ENCODE measurements around the gene NCAM1.
"Not testable (repeated sequence)": the region's sequence is repeated elsewhere in the genome, so short reads cannot be mapped to it uniquely, and the experiment has no call there.

NCAM1 gene

GRCh38 chr11:112961146-112961668, at the start of gene NCAM1:
NCAM1 (plus strand) TSS chr11:112961420.
- DNase-seq: peak in 1 of 2 donors; percentile 31

GRCh38 chr11:112922606-112923005, 38.6 kb upstream of the NCAM1 start:
- no peak for DNase-seq

GRCh38 chr11:112924836-112925235, 36.4 kb upstream of the NCAM1 start:
- not testable (repeated sequence) for DNase-seq

- no peak for DNase-seq
Measured at GRCh38 chr11:112925516-112926310, 35.5 kb upstream of the NCAM1 start.

DNA sequence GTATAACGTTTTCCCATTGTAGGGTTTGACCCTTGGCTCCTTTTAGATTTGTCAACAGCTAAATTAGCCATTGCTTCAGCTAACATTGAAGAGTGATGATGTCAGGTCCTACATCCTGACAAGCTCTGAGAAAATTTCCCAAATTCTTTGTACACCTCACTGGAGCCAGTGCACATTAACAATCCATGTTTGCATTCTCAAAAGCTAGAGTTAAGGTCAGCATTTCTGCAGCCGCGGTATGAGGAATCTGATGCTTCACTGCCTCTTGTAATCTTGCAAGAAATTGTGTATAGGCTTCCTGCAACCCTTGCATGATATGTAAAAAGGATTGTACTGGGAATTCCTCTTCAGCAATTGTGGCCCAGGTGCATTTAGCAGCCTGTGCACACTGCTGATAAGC, 33.1 kb upstream of the NCAM1 start:
- no peak for DNase-seq

GRCh38 chr11:112929432-112929831, 31.8 kb upstream of the NCAM1 start:
- no peak for DNase-seq

- DNase-seq: no peak
Measured at GRCh38 chr11:112931703-112932102, 29.5 kb upstream of the NCAM1 start.

DNA sequence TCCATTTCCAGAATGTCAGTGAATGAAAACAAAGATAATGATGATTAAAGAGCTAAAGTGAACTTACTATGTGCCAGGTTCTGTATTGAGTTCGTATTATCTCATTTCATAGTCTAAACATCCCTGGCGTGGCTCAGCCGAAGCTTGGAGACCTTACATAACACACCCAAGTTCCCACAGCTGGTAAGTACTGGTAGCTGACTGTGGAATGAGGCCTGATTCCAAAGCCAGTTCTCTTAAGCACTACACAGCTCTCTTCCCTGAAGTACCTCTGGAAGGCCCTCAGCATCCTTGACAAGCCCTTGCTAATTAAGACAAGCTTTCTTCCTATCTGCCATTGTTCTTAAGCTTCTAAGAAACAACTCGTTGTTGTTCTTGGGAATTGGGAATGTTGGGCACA, 28.6 kb upstream of the NCAM1 start:
- DNase-seq: no peak

DNA sequence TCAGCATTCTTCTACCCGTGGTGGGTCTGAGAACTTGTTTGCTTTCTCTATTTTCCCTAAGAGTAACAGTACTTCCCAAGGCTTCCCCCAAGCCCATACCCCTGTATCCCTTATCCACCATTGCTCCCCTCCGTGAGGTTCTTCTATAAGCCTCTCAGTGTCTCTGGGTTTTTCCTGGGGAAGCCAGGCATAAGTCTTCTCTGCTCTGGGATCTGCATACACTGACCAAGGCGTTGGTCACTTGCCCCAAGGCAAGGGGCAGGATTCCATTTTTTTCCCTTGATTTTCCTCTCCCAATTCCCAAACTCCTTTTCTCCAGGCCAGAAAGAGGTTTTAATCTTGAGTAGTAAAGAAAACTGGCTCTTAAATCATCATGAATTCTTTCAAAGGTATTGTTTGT, 27.2 kb upstream of the NCAM1 start:
- no peak for DNase-seq

GRCh38 chr11:112941104-112941503, 20.1 kb upstream of the NCAM1 start:
- DNase-seq: no peak

- no peak for DNase-seq
Measured at GRCh38 chr11:112942966-112943643, 18.1 kb upstream of the NCAM1 start.

GRCh38 chr11:112946866-112947265, 14.4 kb upstream of the NCAM1 start:
- DNase-seq: no peak

DNA sequence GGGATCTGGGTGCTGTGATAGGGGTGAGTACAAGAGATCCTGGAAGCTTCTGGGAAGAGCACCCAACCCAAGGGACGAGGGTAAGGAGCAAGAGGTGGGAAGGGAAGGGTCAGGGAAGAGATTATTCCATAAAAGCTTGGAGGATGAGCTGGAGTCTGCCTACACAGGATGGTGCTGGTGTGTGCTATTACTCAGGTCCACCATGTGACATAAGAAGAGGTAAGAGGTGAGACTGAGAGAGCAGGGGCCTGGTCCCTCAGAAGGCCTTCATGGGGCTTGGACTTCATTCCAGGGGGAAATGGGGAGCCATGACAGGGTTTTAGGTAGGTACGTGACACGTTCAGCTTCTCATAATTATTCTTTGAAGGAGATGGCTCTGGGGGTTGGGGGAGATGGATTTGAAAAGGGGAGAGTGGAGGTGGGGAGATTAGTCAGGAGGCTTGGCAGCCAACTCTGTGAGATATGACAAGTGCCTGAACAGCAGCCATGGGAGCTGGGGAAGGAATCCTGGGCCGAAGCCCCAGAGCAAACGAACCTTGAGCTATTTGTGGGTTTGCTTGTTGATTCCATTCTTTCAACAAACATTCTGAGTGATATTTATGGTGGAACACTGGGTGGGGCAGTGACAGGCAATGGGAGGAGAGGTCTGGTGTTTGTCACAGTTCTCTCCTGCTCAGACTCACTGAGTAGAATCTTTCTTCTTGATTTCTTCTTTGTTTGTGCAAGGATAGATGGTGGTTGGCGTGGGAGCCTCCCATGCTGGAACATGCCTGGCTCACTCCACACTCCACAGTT, 11.2 kb upstream of the NCAM1 start:
- no peak for DNase-seq

- DNase-seq: no peak
Measured at GRCh38 chr11:112958670-112959069, 2.5 kb upstream of the NCAM1 start.

- peak in 1 of 2 donors; percentile 22 for DNase-seq
Measured at GRCh38 chr11:112961751-112962578, 745 bp downstream of the NCAM1 start.

DNA sequence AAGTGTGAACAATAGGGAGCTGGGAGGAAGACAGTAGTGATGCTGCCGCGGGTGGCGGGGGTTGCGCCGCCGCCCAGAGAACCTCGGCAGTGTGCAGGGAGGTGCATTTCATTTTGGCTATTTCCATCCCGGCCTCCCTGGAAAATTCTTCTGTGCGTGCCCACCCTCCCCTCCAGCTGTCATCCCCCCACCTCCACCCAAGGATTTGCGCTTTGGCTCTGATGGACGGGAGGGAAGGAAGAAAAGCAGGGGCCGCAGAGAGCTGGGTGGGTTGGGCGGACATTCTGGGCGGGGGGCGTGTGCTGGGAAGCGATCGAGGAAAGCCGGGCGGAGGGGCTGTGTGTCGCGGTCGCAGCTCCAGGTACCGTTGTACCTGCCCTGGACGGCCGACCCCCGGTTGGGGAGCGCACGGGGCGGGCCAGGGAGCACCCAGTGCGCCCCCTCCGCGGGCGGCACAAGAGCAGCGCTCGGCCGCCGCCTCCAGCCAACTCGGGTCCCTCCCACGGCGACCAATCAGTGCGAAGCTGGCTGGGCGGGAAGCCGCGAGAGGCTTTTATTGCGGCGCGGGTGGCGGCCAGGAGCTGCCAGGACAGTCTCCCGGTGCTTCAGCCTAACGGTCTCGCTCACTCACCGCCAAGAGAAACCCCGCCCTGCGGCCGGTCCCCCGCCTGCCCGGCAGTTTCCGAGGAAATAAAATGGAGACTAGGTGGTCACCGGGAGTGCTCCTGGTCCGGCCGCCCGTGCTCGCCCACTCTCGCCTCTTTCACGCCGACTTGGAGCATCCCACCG, 1.6 kb downstream of the NCAM1 start:
- no peak for DNase-seq

DNA sequence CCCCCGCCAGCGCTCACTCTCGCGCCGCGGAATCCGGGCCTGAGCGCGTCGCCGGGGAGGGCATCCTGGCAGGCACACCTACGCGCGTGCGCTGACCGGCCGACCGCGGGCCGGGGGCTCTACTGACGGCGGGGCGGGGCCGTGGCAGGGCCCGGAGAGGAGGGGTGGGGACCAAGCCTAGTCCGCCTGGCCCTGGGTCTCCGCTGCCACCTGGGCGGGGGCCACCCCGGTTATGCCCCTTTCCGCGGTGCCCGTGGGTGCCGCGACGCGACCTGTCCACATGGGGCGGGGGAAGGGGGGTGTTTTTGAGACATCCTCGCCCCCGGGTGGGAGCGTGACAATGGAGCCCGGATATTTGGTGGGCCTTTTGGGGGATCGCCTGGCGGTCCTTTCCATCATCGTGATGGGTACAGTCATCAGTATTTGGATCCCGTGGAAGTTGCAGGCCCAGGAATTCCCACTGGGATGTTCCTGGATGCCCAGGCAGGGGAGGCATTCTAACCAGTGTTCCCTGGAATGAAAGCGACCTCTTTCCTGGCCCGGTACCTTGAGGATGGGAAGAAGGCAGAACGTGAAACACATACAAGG, 2.2 kb downstream of the NCAM1 start:
- no peak for DNase-seq

DNA sequence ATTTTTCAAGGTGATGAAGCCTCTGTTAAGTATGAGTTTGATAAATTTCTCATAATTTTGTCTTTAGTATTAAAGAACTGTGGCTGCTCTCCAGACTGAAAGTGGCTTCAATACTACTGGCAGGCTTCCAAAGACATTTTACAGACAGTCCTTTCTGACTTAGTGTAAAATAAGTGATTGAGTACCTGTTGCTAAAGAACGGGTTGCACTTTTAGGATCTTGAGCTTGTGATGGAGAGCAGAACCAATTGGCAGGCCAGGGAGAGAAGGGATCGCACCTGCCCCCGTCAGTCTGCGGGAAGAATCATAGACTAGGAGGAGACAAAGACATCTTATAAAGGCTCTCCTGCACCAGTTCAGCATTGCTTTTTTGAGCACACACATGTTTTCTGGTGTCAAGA, 4.4 kb downstream of the NCAM1 start:
- no peak for DNase-seq

- no peak for DNase-seq
Measured at GRCh38 chr11:112966561-112966960, 5.3 kb downstream of the NCAM1 start.

GRCh38 chr11:112967082-112967481, 5.9 kb downstream of the NCAM1 start:
- DNase-seq: no peak

Data from inflammatory macrophage treated with lipopolysaccharide for 1 hour (primary cell).